ENCODE results near the gene PLEKHG3. TPM values are rescaled to one million over a fixed set of nuclear protein-coding genes. Genes with fewer than 3 reads are reported as not detected.

The PLEKHG3 gene
- total and polyA plus RNA-seq, 2 of the 13 experiments (the other 11 are each of a cell fraction or from before 2014, with no cell fraction given) = 7.1 to 9.8 TPM

DNA sequence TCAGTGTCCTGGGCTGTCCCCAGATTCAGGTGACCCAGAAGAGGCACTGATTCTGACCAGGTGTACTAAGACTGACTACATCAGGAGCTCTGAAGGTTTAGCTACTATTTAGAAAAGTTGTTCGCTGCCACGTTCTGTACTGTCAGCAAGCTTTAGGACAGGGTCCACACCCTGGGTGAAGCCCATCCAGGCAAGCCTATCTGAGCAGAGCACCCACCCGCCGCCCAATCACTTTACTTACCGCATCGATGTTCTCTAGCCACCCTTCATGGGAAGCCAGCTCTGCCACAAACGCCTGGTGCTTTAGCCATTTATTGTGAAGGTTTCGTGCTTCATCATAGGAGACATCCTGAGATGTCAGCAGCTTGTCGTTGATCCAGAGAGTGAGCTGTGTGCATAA lies 79.8 kb downstream of the PLEKHG3 start (continued):
- no peak for TF ChIP-seq ZNF142 (CRISPR knock-in tag; IDR thresholded peaks at IDR 0.05)
- TF ChIP-seq, protein P1, sequence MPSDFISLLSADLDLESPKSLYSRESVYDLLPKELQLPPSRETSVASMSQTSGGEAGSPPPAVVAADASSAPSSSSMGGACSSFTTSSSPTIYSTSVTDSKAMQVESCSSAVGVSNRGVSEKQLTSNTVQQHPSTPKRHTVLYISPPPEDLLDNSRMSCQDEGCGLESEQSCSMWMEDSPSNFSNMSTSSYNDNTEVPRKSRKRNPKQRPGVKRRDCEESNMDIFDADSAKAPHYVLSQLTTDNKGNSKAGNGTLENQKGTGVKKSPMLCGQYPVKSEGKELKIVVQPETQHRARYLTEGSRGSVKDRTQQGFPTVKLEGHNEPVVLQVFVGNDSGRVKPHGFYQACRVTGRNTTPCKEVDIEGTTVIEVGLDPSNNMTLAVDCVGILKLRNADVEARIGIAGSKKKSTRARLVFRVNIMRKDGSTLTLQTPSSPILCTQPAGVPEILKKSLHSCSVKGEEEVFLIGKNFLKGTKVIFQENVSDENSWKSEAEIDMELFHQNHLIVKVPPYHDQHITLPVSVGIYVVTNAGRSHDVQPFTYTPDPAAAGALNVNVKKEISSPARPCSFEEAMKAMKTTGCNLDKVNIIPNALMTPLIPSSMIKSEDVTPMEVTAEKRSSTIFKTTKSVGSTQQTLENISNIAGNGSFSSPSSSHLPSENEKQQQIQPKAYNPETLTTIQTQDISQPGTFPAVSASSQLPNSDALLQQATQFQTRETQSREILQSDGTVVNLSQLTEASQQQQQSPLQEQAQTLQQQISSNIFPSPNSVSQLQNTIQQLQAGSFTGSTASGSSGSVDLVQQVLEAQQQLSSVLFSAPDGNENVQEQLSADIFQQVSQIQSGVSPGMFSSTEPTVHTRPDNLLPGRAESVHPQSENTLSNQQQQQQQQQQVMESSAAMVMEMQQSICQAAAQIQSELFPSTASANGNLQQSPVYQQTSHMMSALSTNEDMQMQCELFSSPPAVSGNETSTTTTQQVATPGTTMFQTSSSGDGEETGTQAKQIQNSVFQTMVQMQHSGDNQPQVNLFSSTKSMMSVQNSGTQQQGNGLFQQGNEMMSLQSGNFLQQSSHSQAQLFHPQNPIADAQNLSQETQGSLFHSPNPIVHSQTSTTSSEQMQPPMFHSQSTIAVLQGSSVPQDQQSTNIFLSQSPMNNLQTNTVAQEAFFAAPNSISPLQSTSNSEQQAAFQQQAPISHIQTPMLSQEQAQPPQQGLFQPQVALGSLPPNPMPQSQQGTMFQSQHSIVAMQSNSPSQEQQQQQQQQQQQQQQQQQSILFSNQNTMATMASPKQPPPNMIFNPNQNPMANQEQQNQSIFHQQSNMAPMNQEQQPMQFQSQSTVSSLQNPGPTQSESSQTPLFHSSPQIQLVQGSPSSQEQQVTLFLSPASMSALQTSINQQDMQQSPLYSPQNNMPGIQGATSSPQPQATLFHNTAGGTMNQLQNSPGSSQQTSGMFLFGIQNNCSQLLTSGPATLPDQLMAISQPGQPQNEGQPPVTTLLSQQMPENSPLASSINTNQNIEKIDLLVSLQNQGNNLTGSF (CRISPR knock-in tag; IDR thresholded peaks at IDR 0.05) = no peak
- no peak for TF ChIP-seq NKX3-1 (CRISPR knock-in tag; IDR thresholded peaks at IDR 0.05)
